Neural progenitor cell (in vitro differentiated cells): Measurements from ENCODE around the gene BTBD10. TPM values are rescaled to one million over a fixed set of nuclear protein-coding genes. Genes with fewer than 3 reads are reported as not detected.

ENCODE experiments used
- DNase-seq: peaks from one replicate; pipeline ENCODE4 v3.0.0-alpha.2; 2016; ENCODE audit warnings: low spot score
- H2AFZ ChIP-seq: fragments of 200-600 bp; sonication (generic); replicated peaks from 2 replicates; pipeline ENCODE4 v1.6.1; 2016; ENCODE audit warnings: antibody characterized with exemption
- H3F3A ChIP-seq: fragments of 200-600 bp; sonication (generic); 2 replicates; pipeline ENCODE4 v1.6.1; 2016; ENCODE audit warnings: antibody characterized with exemption, low read depth
- H3K27ac ChIP-seq: fragments of 200-600 bp; sonication (generic); 2 replicates; pipeline ENCODE4 v1.5.1; 2016; ENCODE audit warnings: mild to moderate bottlenecking
- H3K27me3 ChIP-seq: fragments of 200-600 bp; sonication (generic); 2 replicates; pipeline ENCODE4 v1.6.1; 2016; ENCODE audit warnings: mild to moderate bottlenecking, moderate library complexity
- H3K36me3 ChIP-seq: fragments of 200-600 bp; sonication (generic); 2 replicates; pipeline ENCODE4 v1.5.1; 2016
- H3K4me1 ChIP-seq: fragments of 200-600 bp; sonication (generic); 2 replicates; pipeline ENCODE4 v1.6.1; 2016; ENCODE audit warnings: mixed run types
- H3K4me2 ChIP-seq: fragments of 200-600 bp; sonication (generic); 2 replicates; pipeline ENCODE4 v1.6.1; 2016
- H3K4me3 ChIP-seq: fragments of 200-600 bp; sonication (generic); 2 replicates; pipeline ENCODE4 v1.5.1; 2016
- H3K79me2 ChIP-seq: fragments of 200-600 bp; sonication (generic); 2 replicates; pipeline ENCODE4 v1.6.1; 2016; ENCODE audit warnings: low read depth
- H3K9ac ChIP-seq: fragments of 200-600 bp; sonication (generic); 2 replicates; pipeline ENCODE4 v1.6.1; 2016
- H3K9me3 ChIP-seq: fragments of 200-600 bp; sonication (generic); 2 replicates; pipeline ENCODE4 v1.5.1; 2016; ENCODE audit warnings: low read depth
- H4K20me1 ChIP-seq: fragments of 200-600 bp; sonication (generic); 2 replicates; pipeline ENCODE4 v1.6.1; 2016; ENCODE audit warnings: low read depth
- H3K27ac Mint-ChIP-seq: 3 replicates; pipeline ENCODE4 v1.8.0; 2021; ENCODE audit warnings: mixed read lengths
- H3K27me3 Mint-ChIP-seq: 2 replicates; pipeline ENCODE4 v1.8.0; 2022; ENCODE audit warnings: low read depth, mild to moderate bottlenecking, inconsistent platforms, moderate library complexity, mixed read lengths; ENCODE audit not compliant: insufficient read depth
- H3K36me3 Mint-ChIP-seq: 3 replicates; pipeline ENCODE4 v1.8.0; 2021; ENCODE audit warnings: mixed read lengths
- H3K4me1 Mint-ChIP-seq: 3 replicates; pipeline ENCODE4 v1.8.0; 2021; ENCODE audit warnings: mixed read lengths
- H3K4me3 Mint-ChIP-seq: 3 replicates; pipeline ENCODE4 v1.8.0; 2021; ENCODE audit warnings: mild to moderate bottlenecking, moderate library complexity, mixed read lengths
- H3K9me3 Mint-ChIP-seq: 3 replicates; pipeline ENCODE4 v1.8.0; 2020; ENCODE audit warnings: mixed read lengths
- CTCF ChIP-seq: fragments of 200-600 bp; sonication (generic); IDR thresholded peaks from 2 replicates; pipeline ENCODE4 v1.5.1; 2017; ENCODE audit warnings: antibody characterized with exemption, mild to moderate bottlenecking
- EZH2 ChIP-seq: fragments of 200-600 bp; sonication (generic); IDR thresholded peaks from 2 replicates; pipeline ENCODE4 v1.6.1; 2017; ENCODE audit warnings: antibody characterized with exemption, mild to moderate bottlenecking, moderate library complexity
- EZH2phosphoT487 ChIP-seq: fragments of 200-600 bp; sonication (generic); IDR thresholded peaks from 2 replicates; pipeline ENCODE4 v1.6.1; 2017; ENCODE audit warnings: antibody characterized with exemption
- total RNA-seq: library from RNA; depleted of rRNA; stranded (reverse); fragments of >200 nt; gene quantifications from 2 replicates; pipeline ENCODE4 v1.2.3, GENCODE V29; 2015; ENCODE audit warnings: low replicate concordance

BTBD10 gene
- total RNA-seq, 1 donor from 2014 or later = 59.3 TPM

GRCh38 chr11:13376402-13376801 lies 86.6 kb downstream of the BTBD10 start:
- Histone ChIP-seq H3K36me3 (no peaks in the 10 kb centered on the region), H3K79me2 (no peaks in the 10 kb centered on the region)

GRCh38 chr11:13375798-13376197 lies 87.2 kb downstream of the BTBD10 start:
- H3K36me3 Mint-ChIP-seq = peaks cover 11% of the 10 kb centered on the region
- no peak overlapping the region for H3K4me3 Mint-ChIP-seq
- Histone ChIP-seq H3F3A (no peaks in the 10 kb centered on the region), H3K36me3 (no peaks in the 10 kb centered on the region), H3K9ac (no peak overlapping the region), H3K27ac (no peak overlapping the region), H3K4me3 (no peak overlapping the region), H3K79me2 (no peaks in the 10 kb centered on the region), H4K20me1 (no peaks in the 10 kb centered on the region), H3K4me2 (no peak overlapping the region), H3K9me3 (no peaks in the 10 kb centered on the region), H2AFZ (no peak overlapping the region), H3K27me3 (no peaks in the 10 kb centered on the region), H3K4me1 (no peaks in the 10 kb centered on the region)
- no peak for DNase-seq
- no peaks in the 10 kb centered on the region for H3K9me3 Mint-ChIP-seq
- TF ChIP-seq EZH2phosphoT487 = no peak
- TF ChIP-seq EZH2 = no peak
- no peak for TF ChIP-seq CTCF
- H3K27ac Mint-ChIP-seq = no peak overlapping the region
- peaks cover 6% of the 10 kb centered on the region for H3K4me1 Mint-ChIP-seq
- peaks cover 2% of the 10 kb centered on the region for H3K27me3 Mint-ChIP-seq

More at GRCh38 chr11:13376402-13376801, 86.6 kb downstream of the BTBD10 start:
- Mint-ChIP-seq H3K27ac (no peak overlapping the region), H3K36me3 (peaks cover 11% of the 10 kb centered on the region), H3K27me3 (peaks cover 2% of the 10 kb centered on the region), H3K9me3 (no peaks in the 10 kb centered on the region), H3K4me3 (no peak overlapping the region), H3K4me1 (peaks cover 6% of the 10 kb centered on the region)
- Histone ChIP-seq H2AFZ (no peak overlapping the region), H4K20me1 (no peaks in the 10 kb centered on the region), H3K27ac (no peak overlapping the region), H3K4me3 (no peak overlapping the region), H3K4me2 (no peak overlapping the region), H3K4me1 (no peaks in the 10 kb centered on the region), H3K27me3 (no peaks in the 10 kb centered on the region), H3K9ac (no peak overlapping the region), H3F3A (no peaks in the 10 kb centered on the region), H3K9me3 (no peaks in the 10 kb centered on the region)
- TF ChIP-seq EZH2 (no peak), CTCF (no peak), EZH2phosphoT487 (no peak)
- no peak for DNase-seq

GRCh38 chr11:13373216-13373615 lies 89.8 kb downstream of the BTBD10 start:
- H3K27me3 Mint-ChIP-seq = peaks cover 2% of the 10 kb centered on the region

GRCh38 chr11:13368041-13368446 lies 95.0 kb downstream of the BTBD10 start:
- Mint-ChIP-seq H3K27me3 (peaks cover 2% of the 10 kb centered on the region), H3K4me1 (peaks cover 2% of the 10 kb centered on the region), H3K27ac (no peak overlapping the region), H3K36me3 (no peaks in the 10 kb centered on the region), H3K4me3 (no peak overlapping the region), H3K9me3 (no peaks in the 10 kb centered on the region)
- no peak for DNase-seq
- Histone ChIP-seq H3K27ac (no peak overlapping the region), H3K9me3 (no peaks in the 10 kb centered on the region), H3K9ac (no peak overlapping the region), H2AFZ (no peak overlapping the region), H3K4me3 (no peak overlapping the region), H3K79me2 (no peaks in the 10 kb centered on the region), H3K4me2 (no peak overlapping the region), H4K20me1 (no peaks in the 10 kb centered on the region), H3K36me3 (no peaks in the 10 kb centered on the region), H3F3A (no peaks in the 10 kb centered on the region), H3K27me3 (no peaks in the 10 kb centered on the region), H3K4me1 (no peaks in the 10 kb centered on the region)
- TF ChIP-seq CTCF (no peak), EZH2 (no peak), EZH2phosphoT487 (no peak)

More at GRCh38 chr11:13373216-13373615, 89.8 kb downstream of the BTBD10 start:
- H3K4me3 Mint-ChIP-seq = no peak overlapping the region
- no peak overlapping the region for H3K27ac ChIP-seq
- no peaks in the 10 kb centered on the region for H4K20me1 ChIP-seq
- H3K4me3 ChIP-seq = no peak overlapping the region
- no peak overlapping the region for H3K9ac ChIP-seq
- no peaks in the 10 kb centered on the region for H3K9me3 Mint-ChIP-seq
- no peak overlapping the region for H3K27ac Mint-ChIP-seq
- H2AFZ ChIP-seq = no peak overlapping the region
- no peak overlapping the region for H3K4me2 ChIP-seq
- no peaks in the 10 kb centered on the region for H3K4me1 ChIP-seq
- H3K4me1 Mint-ChIP-seq = peaks cover 6% of the 10 kb centered on the region
- H3K9me3 ChIP-seq = no peaks in the 10 kb centered on the region
- TF ChIP-seq EZH2phosphoT487 = no peak
- no peaks in the 10 kb centered on the region for H3K79me2 ChIP-seq
- no peaks in the 10 kb centered on the region for H3F3A ChIP-seq
- peaks cover 11% of the 10 kb centered on the region for H3K36me3 Mint-ChIP-seq
- H3K36me3 ChIP-seq = no peaks in the 10 kb centered on the region
- DNase-seq = no peak
- H3K27me3 ChIP-seq = no peaks in the 10 kb centered on the region
